PFSK-1 (cell line): ENCODE results near the gene USP43.

Experiments used
- FOXP2 ChIP-seq: optimal IDR thresholded peaks from 2 replicates; pipeline ENCODE3; 2011; ENCODE audit warnings: borderline replicate concordance, control low read depth, inconsistent platforms; ENCODE audit not compliant: insufficient read depth; ENCODE audit errors: extremely low read length, extremely low read depth
- POLR2AphosphoS5 ChIP-seq: IDR thresholded peaks from 2 replicates; pipeline ENCODE4 v1.6.1; 2012; ENCODE audit warnings: low read depth, mild to moderate bottlenecking, control low read depth, low read length, moderate library complexity
- REST ChIP-seq, 2 experiments: IDR thresholded peaks; 2 replicates each; pipeline versions ENCODE4 v1.6.1 to v1.8.0; 2011 to 2012; ENCODE audit warnings: low read depth in 2 of 2, low read length in 2 of 2, control low read depth in 1 of 2, inconsistent platforms in 1 of 2, mild to moderate bottlenecking in 1 of 2, moderate library complexity in 1 of 2; ENCODE audit not compliant: insufficient read depth in 1 of 2
- SIN3A ChIP-seq: IDR thresholded peaks from 2 replicates; pipeline ENCODE4 v1.6.1; 2012; ENCODE audit warnings: mild to moderate bottlenecking, low read length, moderate library complexity, borderline replicate concordance; ENCODE audit not compliant: insufficient read depth
- TAF1 ChIP-seq: IDR thresholded peaks from 2 replicates; pipeline ENCODE4 v1.6.1; 2012; ENCODE audit warnings: low read length, control low read depth, borderline replicate concordance; ENCODE audit not compliant: insufficient read depth

GRCh38 chr17:9776911-9777310 lies 131.6 kb downstream of the USP43 start:
- no peak for TF ChIP-seq POLR2AphosphoS5
- no peak for TF ChIP-seq SIN3A
- no peak for TF ChIP-seq TAF1
- TF ChIP-seq REST (IDR thresholded peaks at IDR 0.05; ENCODE audit: insufficient read depth in 1 of 2, low read depth in 2 of 2, low read length in 2 of 2) = no peak
- no peak for TF ChIP-seq FOXP2
